ENCODE data around the gene JARID2. TPM values are rescaled to one million over a fixed set of nuclear protein-coding genes. Genes with fewer than 3 reads are reported as not detected.

Gene JARID2
- total and polyA plus RNA-seq, 9 of the 15 experiments (the other 6 are each of a cell fraction or from before 2014, with no cell fraction given): 5.0 to 29.0 (median 15.6) TPM

- TF ChIP-seq ERF (CRISPR knock-in tag; IDR thresholded peaks at IDR 0.05) (no peak), ESRRB (CRISPR knock-in tag; IDR thresholded peaks at IDR 0.05; ENCODE audit: borderline replicate concordance) (no peak), PHB2 (IDR thresholded peaks at IDR 0.05; ENCODE audit: low read depth) (no peak), MAX (CRISPR knock-in tag; IDR thresholded peaks at IDR 0.05) (no peak), CEBPG (CRISPR knock-in tag; IDR thresholded peaks at IDR 0.05) (no peak), CEBPG (tag; conservative IDR thresholded peaks at IDR 0.05 in 1 of 2, IDR thresholded peaks at IDR 0.05 in 1 of 2) (no peak), FOXK1 (CRISPR knock-in tag; IDR thresholded peaks at IDR 0.05; ENCODE audit: borderline replicate concordance) (no peak), NCOR1 (IDR thresholded peaks at IDR 0.05) (no peak)
These were observed 50.4 kb downstream of the JARID2 start (continued) for GRCh38 chr6:15296249-15296648.

- peak overlapping the region; percentile 2; the same call in 1 of the 2 replicates for H3K4me2 ChIP-seq (ENCODE audit: insufficient read depth, low read length)
- peaks cover 95% of the 10 kb centered on the region for H3K79me2 ChIP-seq (ENCODE audit: control insufficient read depth, insufficient read depth, low read length)
- ChIA-PET POLR2A (interaction anchor here (0.6 to 5.3 kb wide), 4 partner anchors 8 to 942 kb away, joined by 3 to 34 read pairs (median 3); no protein-coding TSS in a partner anchor), CTCF (ENCODE audit: low intra/inter-chr PET ratio) (no interaction called here)
- H3K36me3 ChIP-seq (ENCODE audit: control insufficient read depth, insufficient read depth, low read length): no peaks in the 10 kb centered on the region; the same call in 2 of the 3 replicates
- H3K9me1 ChIP-seq (ENCODE audit: control insufficient read depth, insufficient read depth, low read length): no peaks in the 10 kb centered on the region
- peak; percentile 76 for FAIRE-seq
- intact Hi-C loops (cut with micrococcal nuclease) (loop anchor here (5.0 kb wide), 1 partner anchor 91 kb away; no protein-coding TSS in a partner anchor), in situ Hi-C loops (cut with MboI) (no loop called here)
- H2AFZ ChIP-seq (ENCODE audit: low read depth, low read length): no peak overlapping the region
- no peaks in the 10 kb centered on the region for H3K27me3 ChIP-seq (ENCODE audit: control insufficient read depth in 2 of 2, insufficient read depth in 2 of 2, low read length in 2 of 2)
- H3K27ac ChIP-seq (ENCODE audit: extremely low read depth, low read depth, low read length): peak overlapping the region; percentile 89
- DNase-seq (ENCODE audit: extremely low read depth in 1 of 4, low spot score in 3 of 4): peak in 2 of 4 experiments; percentile 61 to 79
- H3K9me3 ChIP-seq (replicated peaks; ENCODE audit: control insufficient read depth, insufficient read depth, low read depth, low read length): no peaks in the 10 kb centered on the region
- peak; percentile 64 for ATAC-seq
- H3K4me3 ChIP-seq: no peak overlapping the region
- 35% methylated on average over 2 of the region's 2 CpGs for WGBS (ENCODE audit: insufficient coverage, low coverage, missing lambda C conversion rate)
- H4K20me1 ChIP-seq (replicated peaks; ENCODE audit: control insufficient read depth, insufficient read depth, low read length): 0 out of 2 replicates have a peak, but pooled peaks cover 11% of the 10 kb centered on the region
- peaks cover 29 to 63% of the 10 kb centered on the region in 2 experiments for H3K4me1 ChIP-seq (replicated peaks in 1 of 2; ENCODE audit: control insufficient read depth in 2 of 2, insufficient read depth in 2 of 2, low read length in 2 of 2)
- peak overlapping the region in 1 of 2 experiments; percentile 20; a peak in 2 of 4 replicates for H3K9ac ChIP-seq (ENCODE audit: insufficient read depth in 1 of 2, low read depth in 2 of 2, low read length in 2 of 2)
- BruUV-seq (replicated peaks): no TSS peak
- TF ChIP-seq GATA2 (CRISPR knock-in tag; IDR thresholded peaks at IDR 0.05) (peak; percentile 28; the same call in 1 of the 2 replicates), ELF1 (tag; IDR thresholded peaks at IDR 0.05) (no peak), ETV5 (CRISPR knock-in tag; IDR thresholded peaks at IDR 0.05; ENCODE audit: low read depth) (0 out of 2 replicates have a peak, but pooled peaks have one; percentile 61), E2F3 (CRISPR knock-in tag; IDR thresholded peaks at IDR 0.05) (no peak), ARID3A (IDR thresholded peaks at IDR 0.05; ENCODE audit: borderline replicate concordance, low read depth, low read length) (no peak), C11orf30 (IDR thresholded peaks at IDR 0.05; ENCODE audit: low read depth) (no peak)
These were observed 50.9 kb downstream of the JARID2 start for GRCh38 chr6:15296735-15297134.

All from K562 (cell line).